HEK293T (cell line): Measurements from ENCODE around the gene SYCP1.

Experiments
- CTCF ChIA-PET: fragments of 350-600 bp; formaldehyde crosslinking; extraction: SDS; loops from one replicate; lab custom pipeline; 2021; ENCODE audit warnings: antibody characterized with exemption, inconsistent platforms; lab: Yijun Ruan, JAX
- POLR2A ChIA-PET: fragments of 350-600 bp; formaldehyde crosslinking; extraction: SDS; loops from one replicate; lab custom pipeline; 2020; ENCODE audit warnings: antibody characterized with exemption, inconsistent platforms; lab: Yijun Ruan, JAX
- DNase-seq: peaks from one replicate; pipeline ENCODE4 v3.0.0; 2012; ENCODE audit warnings: mixed read lengths; ENCODE audit errors: extremely low spot score
- ARNT ChIP-seq: fragments of 450-650 bp; IDR thresholded peaks from 2 replicates; pipeline ENCODE4 v1.6.1; 2017; ENCODE audit warnings: mild to moderate bottlenecking
- BHLHE40 ChIP-seq: fragments of 450-650 bp; IDR thresholded peaks from 2 replicates; pipeline ENCODE4 v1.6.1; 2016; ENCODE audit warnings: mild to moderate bottlenecking, moderate library complexity, borderline replicate concordance
- CTBP1 ChIP-seq: fragments of 450-650 bp; IDR thresholded peaks from 2 replicates; pipeline ENCODE4 v1.6.1; 2016; ENCODE audit warnings: borderline replicate concordance
- ELF4 ChIP-seq: fragments of 450-650 bp; IDR thresholded peaks from 2 replicates; pipeline ENCODE4 v1.6.1; 2017; ENCODE audit warnings: antibody characterized with exemption
- FOXA1 ChIP-seq: fragments of 450-650 bp; IDR thresholded peaks from 2 replicates; pipeline ENCODE4 v1.6.1; 2016; ENCODE audit warnings: mild to moderate bottlenecking
- FOXK2 ChIP-seq: fragments of 450-650 bp; IDR thresholded peaks from 2 replicates; pipeline ENCODE4 v1.6.1; 2016; ENCODE audit warnings: mild to moderate bottlenecking
- FOXM1 ChIP-seq: fragments of 450-650 bp; IDR thresholded peaks from 2 replicates; pipeline ENCODE4 v1.6.1; 2017; ENCODE audit warnings: mild to moderate bottlenecking, borderline replicate concordance
- HDGF ChIP-seq: fragments of 450-650 bp; IDR thresholded peaks from 2 replicates; pipeline ENCODE4 v1.6.1; 2017; ENCODE audit warnings: antibody characterized with exemption, borderline replicate concordance
- L3MBTL2 ChIP-seq: fragments of 450-650 bp; conservative IDR thresholded peaks from 2 replicates; pipeline ENCODE4 v1.6.1; 2016; ENCODE audit warnings: mild to moderate bottlenecking
- LEF1 ChIP-seq: fragments of 450-650 bp; IDR thresholded peaks from 2 replicates; pipeline ENCODE4 v1.6.1; 2017; ENCODE audit warnings: mild to moderate bottlenecking, borderline replicate concordance
- NFRKB ChIP-seq: fragments of 450-650 bp; IDR thresholded peaks from 2 replicates; pipeline ENCODE4 v1.6.1; 2016; ENCODE audit warnings: mild to moderate bottlenecking, moderate library complexity
- SP1 ChIP-seq: fragments of 450-650 bp; IDR thresholded peaks from 2 replicates; pipeline ENCODE4 v1.6.1; 2017
- SUZ12 ChIP-seq: fragments of 450-650 bp; IDR thresholded peaks from 2 replicates; pipeline ENCODE4 v1.6.1; 2016; ENCODE audit warnings: mild to moderate bottlenecking
- TARDBP ChIP-seq: fragments of 450-650 bp; IDR thresholded peaks from 2 replicates; pipeline ENCODE4 v1.6.1; 2016
- TF ChIP-seq, protein P1 (sequence below): fragments of 450-650 bp; IDR thresholded peaks from 2 replicates; pipeline ENCODE4 v1.6.1; 2016

SYCP1 gene

DNA sequence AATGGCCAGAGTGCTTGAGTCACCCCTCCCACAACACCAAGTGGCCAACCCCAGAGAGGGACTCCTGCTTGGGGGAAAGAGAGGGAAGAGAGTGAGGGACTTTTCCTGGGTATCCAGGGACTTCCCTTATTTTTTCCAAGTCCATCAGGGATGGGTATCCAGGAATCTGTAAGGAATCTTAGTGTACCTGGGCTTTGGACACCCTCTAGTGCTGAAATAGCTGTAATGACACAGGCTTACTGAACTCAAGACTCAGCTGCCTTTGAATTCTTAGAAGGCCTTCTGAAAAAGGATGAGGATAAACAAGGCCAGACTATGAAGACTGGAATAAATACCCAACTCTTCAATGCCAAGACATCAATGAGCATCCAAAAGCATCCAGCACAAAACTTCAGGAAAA lies 187.0 kb downstream of the SYCP1 start:
- DNase-seq = peak; percentile 50
- POLR2A ChIA-PET = no interaction called here
- CTCF ChIA-PET = interaction anchor here (2.4 kb wide), 1 partner anchor 11 kb away, joined by 13 read pairs; no protein-coding TSS in a partner anchor
- TF ChIP-seq TARDBP (no peak), HDGF (no peak), L3MBTL2 (no peak), NFRKB (no peak), BHLHE40 (no peak), ARNT (no peak), FOXA1 (no peak), FOXM1 (no peak), LEF1 (no peak), SP1 (no peak), FOXK2 (no peak), SUZ12 (no peak), CTBP1 (no peak), ELF4 (no peak)
- TF ChIP-seq, protein P1, sequence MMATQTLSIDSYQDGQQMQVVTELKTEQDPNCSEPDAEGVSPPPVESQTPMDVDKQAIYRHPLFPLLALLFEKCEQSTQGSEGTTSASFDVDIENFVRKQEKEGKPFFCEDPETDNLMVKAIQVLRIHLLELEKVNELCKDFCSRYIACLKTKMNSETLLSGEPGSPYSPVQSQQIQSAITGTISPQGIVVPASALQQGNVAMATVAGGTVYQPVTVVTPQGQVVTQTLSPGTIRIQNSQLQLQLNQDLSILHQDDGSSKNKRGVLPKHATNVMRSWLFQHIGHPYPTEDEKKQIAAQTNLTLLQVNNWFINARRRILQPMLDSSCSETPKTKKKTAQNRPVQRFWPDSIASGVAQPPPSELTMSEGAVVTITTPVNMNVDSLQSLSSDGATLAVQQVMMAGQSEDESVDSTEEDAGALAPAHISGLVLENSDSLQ = no peak
